ENCODE results near the gene SRSF11.
A peak's percentile ranks its signal among the peaks of the same experiment; 100 is the strongest.
"Not testable (repeated sequence)": the region's sequence is repeated elsewhere in the genome, so short reads cannot be mapped to it uniquely, and the experiment has no call there.

The SRSF11 gene, protein sequence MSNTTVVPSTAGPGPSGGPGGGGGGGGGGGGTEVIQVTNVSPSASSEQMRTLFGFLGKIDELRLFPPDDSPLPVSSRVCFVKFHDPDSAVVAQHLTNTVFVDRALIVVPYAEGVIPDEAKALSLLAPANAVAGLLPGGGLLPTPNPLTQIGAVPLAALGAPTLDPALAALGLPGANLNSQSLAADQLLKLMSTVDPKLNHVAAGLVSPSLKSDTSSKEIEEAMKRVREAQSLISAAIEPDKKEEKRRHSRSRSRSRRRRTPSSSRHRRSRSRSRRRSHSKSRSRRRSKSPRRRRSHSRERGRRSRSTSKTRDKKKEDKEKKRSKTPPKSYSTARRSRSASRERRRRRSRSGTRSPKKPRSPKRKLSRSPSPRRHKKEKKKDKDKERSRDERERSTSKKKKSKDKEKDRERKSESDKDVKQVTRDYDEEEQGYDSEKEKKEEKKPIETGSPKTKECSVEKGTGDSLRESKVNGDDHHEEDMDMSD

DNA sequence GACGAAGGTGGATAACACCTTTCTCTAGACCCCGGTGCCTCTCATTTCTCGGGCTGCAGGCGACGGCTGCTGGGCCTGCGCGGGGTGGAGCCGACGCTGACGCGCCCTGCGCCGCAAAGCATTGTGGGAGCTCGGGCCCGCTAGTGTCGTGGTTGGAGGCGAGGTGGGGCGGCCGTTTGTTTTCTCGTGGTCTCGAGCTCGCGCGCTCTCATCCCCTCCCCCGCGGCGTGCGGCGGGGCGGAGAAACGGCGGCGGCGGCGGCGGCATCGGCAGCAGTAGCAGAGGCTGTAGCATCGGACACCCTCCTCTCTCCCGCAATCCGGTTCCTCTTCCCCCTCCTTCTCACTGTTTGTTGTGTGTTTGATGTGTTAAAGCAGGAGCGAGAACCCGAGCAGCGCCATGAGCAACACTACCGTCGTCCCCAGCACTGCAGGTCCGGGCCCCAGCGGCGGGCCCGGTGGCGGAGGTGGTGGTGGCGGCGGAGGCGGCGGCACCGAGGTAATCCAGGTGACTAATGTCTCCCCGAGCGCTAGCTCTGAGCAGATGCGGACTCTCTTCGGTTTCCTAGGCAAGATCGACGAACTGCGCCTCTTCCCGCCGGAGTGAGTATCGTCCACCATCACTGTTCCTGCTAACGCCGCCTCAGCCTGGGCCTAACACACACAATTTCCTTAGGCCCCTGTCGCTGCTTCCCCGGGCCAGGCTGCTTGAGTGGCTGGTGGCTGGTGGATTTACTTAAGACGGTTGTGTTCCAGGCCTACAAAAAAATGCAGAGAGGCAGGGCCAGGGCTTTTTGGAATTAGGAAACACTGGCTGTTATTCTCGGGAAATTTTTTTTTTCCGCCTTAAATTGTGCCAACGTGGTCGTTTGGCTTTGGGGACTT is at the start of gene SRSF11:
SRSF11 (plus strand) TSS at position 143 of the 884 bp plus-strand sequence; CDS start at position 400, 257 bp downstream.
- Histone ChIP-seq H3K9me3 (ENCODE audit: control insufficient read depth in 2 of 2, low read length in 2 of 2) (no peaks in the 10 kb centered on the region), H3K27ac (ENCODE audit: low read length) (peak within 1 kb of the TSS; percentile 83), H3K4me3 (ENCODE audit: low read length in 2 of 2) (peak within 1 kb of the TSS; percentile 79 to 84), H3K27me3 (ENCODE audit: control insufficient read depth in 1 of 2, insufficient read depth in 2 of 2, low read length in 2 of 2) (no peaks in the 10 kb centered on the region), H3K9ac (ENCODE audit: low read length in 2 of 2) (peak within 1 kb of the TSS; percentile 94 to 97), H3K4me1 (ENCODE audit: control insufficient read depth, insufficient read depth, low read length) (peaks cover 9% of the 10 kb centered on the region), H3K36me3 (ENCODE audit: control insufficient read depth in 2 of 2, insufficient read depth in 2 of 2, low read length in 2 of 2) (peaks cover 3 to 5% of the 10 kb centered on the region in 2 donors)

DNA sequence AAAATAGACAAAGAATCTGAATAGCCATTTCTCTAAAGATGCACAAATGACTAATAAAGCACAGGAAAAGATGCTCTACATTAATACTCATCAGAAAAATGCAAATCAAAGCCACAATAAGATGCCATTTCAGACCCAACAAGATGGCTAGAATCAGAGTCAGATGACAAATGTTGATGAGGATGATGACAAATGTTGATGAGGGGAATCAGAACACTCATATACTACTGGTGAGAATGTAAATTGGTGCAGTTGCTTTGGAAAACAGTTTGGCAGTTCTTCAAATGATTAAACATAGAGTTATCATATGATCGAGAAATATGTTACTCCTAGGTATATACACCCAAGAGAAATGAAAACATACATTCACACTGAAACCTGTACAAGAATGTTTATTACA is 49.7 kb upstream of the SRSF11 start:
- peaks cover 0 to 12% of the 10 kb centered on the region in 2 donors for H3K36me3 ChIP-seq (ENCODE audit: control insufficient read depth in 2 of 2, insufficient read depth in 2 of 2, low read length in 2 of 2)
- no peak overlapping the region for H3K4me3 ChIP-seq (ENCODE audit: low read length in 2 of 2)

DNA sequence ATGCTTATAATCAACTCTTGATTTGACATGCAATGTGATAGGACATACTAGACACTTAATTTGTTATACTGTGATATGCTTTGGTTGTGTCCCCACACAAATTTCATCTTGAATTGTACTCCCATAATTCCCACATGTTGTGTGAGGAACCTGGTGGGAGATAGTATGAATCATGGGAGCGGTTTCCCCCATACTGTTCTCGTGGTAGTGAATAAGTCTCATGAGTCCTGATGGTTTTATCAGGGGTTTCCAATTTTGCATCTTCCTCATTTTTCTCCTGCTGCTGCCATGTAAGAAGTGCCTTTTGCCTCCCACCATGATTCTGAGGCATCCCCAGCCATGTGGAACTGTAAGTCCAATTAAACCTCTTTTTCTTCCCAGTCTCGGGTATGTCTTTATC is 36.0 kb upstream of the SRSF11 start:
- H3K9ac ChIP-seq (ENCODE audit: low read length in 2 of 2); H3K4me3 ChIP-seq (ENCODE audit: low read length in 2 of 2); H3K9me3 ChIP-seq (ENCODE audit: control insufficient read depth in 2 of 2, low read length in 2 of 2); H3K27ac ChIP-seq (ENCODE audit: low read length); H3K36me3 ChIP-seq (ENCODE audit: control insufficient read depth in 2 of 2, insufficient read depth in 2 of 2, low read length in 2 of 2); H3K27me3 ChIP-seq (ENCODE audit: control insufficient read depth in 1 of 2, insufficient read depth in 2 of 2, low read length in 2 of 2); H3K4me1 ChIP-seq (ENCODE audit: control insufficient read depth, insufficient read depth, low read length): not testable (repeated sequence)

More for the DNA sequence above, 49.7 kb upstream of the SRSF11 start:
- H3K9ac ChIP-seq (ENCODE audit: low read length in 2 of 2): no peak overlapping the region
- H3K27me3 ChIP-seq (ENCODE audit: control insufficient read depth in 1 of 2, insufficient read depth in 2 of 2, low read length in 2 of 2): no peaks in the 10 kb centered on the region
- H3K4me1 ChIP-seq (ENCODE audit: control insufficient read depth, insufficient read depth, low read length): no peaks in the 10 kb centered on the region
- no peak overlapping the region for H3K27ac ChIP-seq (ENCODE audit: low read length)
- H3K9me3 ChIP-seq (ENCODE audit: control insufficient read depth in 2 of 2, low read length in 2 of 2): no peaks in the 10 kb centered on the region

DNA sequence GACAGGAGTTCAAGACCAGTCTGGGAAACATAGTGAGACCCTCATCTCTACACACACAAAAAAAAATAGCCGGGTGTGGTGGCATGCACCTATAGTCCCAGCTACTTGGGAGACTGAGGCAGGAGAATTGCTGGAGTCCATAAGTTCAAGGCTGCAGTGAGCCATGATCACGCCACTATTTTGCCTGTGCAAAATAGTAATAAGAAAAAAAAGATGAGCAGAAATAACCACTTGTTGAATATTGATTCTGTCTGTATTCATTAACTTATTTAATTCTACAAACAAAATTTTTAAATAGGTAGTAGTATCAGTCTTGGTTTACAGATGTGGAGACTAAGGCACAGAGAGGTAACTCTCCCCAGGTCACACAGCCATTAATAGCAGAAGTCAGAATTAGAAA is 32.7 kb upstream of the SRSF11 start:
- Histone ChIP-seq H3K9me3 (ENCODE audit: control insufficient read depth in 2 of 2, low read length in 2 of 2) (no peaks in the 10 kb centered on the region), H3K27ac (ENCODE audit: low read length) (no peak overlapping the region), H3K36me3 (ENCODE audit: control insufficient read depth in 2 of 2, insufficient read depth in 2 of 2, low read length in 2 of 2) (no peaks in the 10 kb centered on the region), H3K9ac (ENCODE audit: low read length in 2 of 2) (no peak overlapping the region), H3K27me3 (ENCODE audit: control insufficient read depth in 1 of 2, insufficient read depth in 2 of 2, low read length in 2 of 2) (no peaks in the 10 kb centered on the region), H3K4me1 (ENCODE audit: control insufficient read depth, insufficient read depth, low read length) (no peaks in the 10 kb centered on the region), H3K4me3 (ENCODE audit: low read length in 2 of 2) (no peak overlapping the region)

DNA sequence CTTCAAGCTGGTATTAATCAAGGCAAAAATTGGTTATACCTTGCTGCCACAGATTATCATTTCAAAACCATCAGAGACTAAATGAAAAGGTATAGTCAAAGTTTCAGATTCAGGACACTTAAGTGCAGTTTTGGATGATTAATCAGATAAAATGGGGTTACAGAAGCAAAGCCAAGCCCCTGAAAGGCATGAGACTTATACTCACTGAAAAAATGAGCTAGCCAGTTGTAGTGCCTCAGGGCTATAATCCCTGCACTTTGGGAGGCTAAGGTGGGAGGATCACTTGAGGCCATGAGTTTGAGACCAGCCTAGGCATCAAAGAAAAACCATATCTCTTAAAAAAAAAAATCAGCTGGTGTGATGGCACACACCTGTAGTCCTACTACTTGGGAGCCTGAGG is 31.0 kb upstream of the SRSF11 start:
- Histone ChIP-seq H3K9me3 (ENCODE audit: control insufficient read depth in 2 of 2, low read length in 2 of 2) (no peaks in the 10 kb centered on the region), H3K4me3 (ENCODE audit: low read length in 2 of 2) (no peak overlapping the region), H3K27ac (ENCODE audit: low read length) (no peak overlapping the region), H3K36me3 (ENCODE audit: control insufficient read depth in 2 of 2, insufficient read depth in 2 of 2, low read length in 2 of 2) (no peaks in the 10 kb centered on the region), H3K9ac (ENCODE audit: low read length in 2 of 2) (no peak overlapping the region), H3K4me1 (ENCODE audit: control insufficient read depth, insufficient read depth, low read length) (no peaks in the 10 kb centered on the region), H3K27me3 (ENCODE audit: control insufficient read depth in 1 of 2, insufficient read depth in 2 of 2, low read length in 2 of 2) (no peaks in the 10 kb centered on the region)

DNA sequence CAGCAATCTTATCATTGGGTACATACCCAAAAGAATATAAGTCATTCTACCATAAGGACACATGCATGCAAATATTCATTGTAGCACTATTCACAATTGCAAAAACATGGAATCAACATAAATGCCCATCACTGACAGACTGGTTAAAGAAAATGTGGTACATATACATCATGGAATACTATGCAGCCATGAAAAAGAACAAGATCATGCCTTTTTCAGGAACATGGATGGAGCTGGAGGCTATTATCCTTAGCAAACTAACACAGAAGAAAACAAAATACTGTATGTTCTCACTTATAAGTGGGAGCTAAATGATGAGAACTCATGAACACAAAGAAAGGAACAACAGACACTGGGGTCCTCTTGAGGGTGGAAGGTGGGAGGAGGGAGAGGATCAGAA is 28.7 kb upstream of the SRSF11 start:
- not testable (repeated sequence) for H3K9me3 ChIP-seq (ENCODE audit: control insufficient read depth in 2 of 2, low read length in 2 of 2); H3K36me3 ChIP-seq (ENCODE audit: control insufficient read depth in 2 of 2, insufficient read depth in 2 of 2, low read length in 2 of 2); H3K9ac ChIP-seq (ENCODE audit: low read length in 2 of 2); H3K4me1 ChIP-seq (ENCODE audit: control insufficient read depth, insufficient read depth, low read length); H3K27me3 ChIP-seq (ENCODE audit: control insufficient read depth in 1 of 2, insufficient read depth in 2 of 2, low read length in 2 of 2); H3K4me3 ChIP-seq (ENCODE audit: low read length in 2 of 2); H3K27ac ChIP-seq (ENCODE audit: low read length)

DNA sequence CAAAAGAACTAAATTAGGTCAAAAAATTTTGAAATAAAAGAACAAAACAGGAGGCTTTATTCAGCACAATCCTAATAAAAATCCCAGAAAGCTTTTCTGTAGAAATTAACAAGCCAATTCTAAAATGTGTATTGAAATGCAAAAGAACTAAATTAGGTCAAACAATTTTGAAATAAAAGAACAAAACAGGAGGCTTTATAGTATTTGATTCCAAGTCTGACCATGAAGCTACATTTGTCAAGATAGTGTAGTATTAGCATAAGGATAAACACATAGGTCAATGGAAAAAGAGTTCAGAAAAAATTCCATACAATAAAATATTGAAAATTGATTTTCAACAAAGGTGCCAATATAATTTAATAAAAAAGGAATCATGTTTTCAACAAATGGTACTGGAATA is 26.6 kb upstream of the SRSF11 start:
- no peak overlapping the region for H3K9ac ChIP-seq (ENCODE audit: low read length in 2 of 2)
- H3K4me3 ChIP-seq (ENCODE audit: low read length in 2 of 2): no peak overlapping the region
- H3K4me1 ChIP-seq (ENCODE audit: control insufficient read depth, insufficient read depth, low read length): no peaks in the 10 kb centered on the region
- no peak overlapping the region for H3K27ac ChIP-seq (ENCODE audit: low read length)
- no peaks in the 10 kb centered on the region for H3K27me3 ChIP-seq (ENCODE audit: control insufficient read depth in 1 of 2, insufficient read depth in 2 of 2, low read length in 2 of 2)
- no peaks in the 10 kb centered on the region for H3K9me3 ChIP-seq (ENCODE audit: control insufficient read depth in 2 of 2, low read length in 2 of 2)
- H3K36me3 ChIP-seq (ENCODE audit: control insufficient read depth in 2 of 2, insufficient read depth in 2 of 2, low read length in 2 of 2): no peaks in the 10 kb centered on the region

DNA sequence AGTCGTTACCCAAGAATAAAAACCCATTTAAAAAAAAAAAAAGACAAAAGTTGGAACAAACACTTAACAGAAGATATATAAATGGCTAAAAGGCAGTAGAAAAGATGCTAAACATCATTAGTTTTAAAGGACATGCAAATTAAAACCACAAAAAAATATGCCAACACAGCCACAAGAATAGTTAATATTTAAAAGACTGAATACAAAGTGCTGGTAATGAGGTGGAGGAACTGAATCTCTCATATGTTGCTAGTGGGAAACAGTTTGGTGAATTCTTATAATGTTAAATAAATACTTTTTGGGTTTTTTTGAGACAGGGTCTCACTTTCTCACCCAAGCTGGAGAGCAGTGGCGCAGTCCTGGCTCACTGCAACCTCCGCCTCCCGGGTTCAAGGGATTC is 25.8 kb upstream of the SRSF11 start:
- H3K27ac ChIP-seq (ENCODE audit: low read length): no peak overlapping the region
- H3K27me3 ChIP-seq (ENCODE audit: control insufficient read depth in 1 of 2, insufficient read depth in 2 of 2, low read length in 2 of 2): no peaks in the 10 kb centered on the region
- H3K4me3 ChIP-seq (ENCODE audit: low read length in 2 of 2): no peak overlapping the region
- no peaks in the 10 kb centered on the region for H3K36me3 ChIP-seq (ENCODE audit: control insufficient read depth in 2 of 2, insufficient read depth in 2 of 2, low read length in 2 of 2)
- no peaks in the 10 kb centered on the region for H3K4me1 ChIP-seq (ENCODE audit: control insufficient read depth, insufficient read depth, low read length)
- H3K9me3 ChIP-seq (ENCODE audit: control insufficient read depth in 2 of 2, low read length in 2 of 2): no peaks in the 10 kb centered on the region
- H3K9ac ChIP-seq (ENCODE audit: low read length in 2 of 2): no peak overlapping the region

DNA sequence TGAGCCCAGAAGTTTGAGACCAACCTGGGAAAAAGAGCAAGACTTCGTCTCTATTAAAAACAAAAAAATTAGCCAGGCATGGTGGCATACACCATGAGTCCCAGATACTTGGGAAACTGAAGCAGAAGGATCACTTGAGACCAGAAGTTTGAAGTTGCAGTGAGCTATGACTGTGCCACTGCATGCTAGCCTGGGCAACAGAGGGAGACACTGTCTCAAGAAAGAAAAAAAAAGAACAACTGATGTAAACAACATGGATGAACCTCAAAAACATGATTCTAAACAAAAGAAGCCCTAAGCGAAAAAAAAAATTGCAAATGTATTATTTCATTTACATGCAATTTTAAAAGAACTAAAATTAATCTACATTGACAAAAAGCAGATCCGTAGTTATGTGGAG is 24.8 kb upstream of the SRSF11 start:
- no peak overlapping the region for H3K27ac ChIP-seq (ENCODE audit: low read length)
- no peaks in the 10 kb centered on the region for H3K9me3 ChIP-seq (ENCODE audit: control insufficient read depth in 2 of 2, low read length in 2 of 2)
- no peak overlapping the region for H3K9ac ChIP-seq (ENCODE audit: low read length in 2 of 2)

DNA sequence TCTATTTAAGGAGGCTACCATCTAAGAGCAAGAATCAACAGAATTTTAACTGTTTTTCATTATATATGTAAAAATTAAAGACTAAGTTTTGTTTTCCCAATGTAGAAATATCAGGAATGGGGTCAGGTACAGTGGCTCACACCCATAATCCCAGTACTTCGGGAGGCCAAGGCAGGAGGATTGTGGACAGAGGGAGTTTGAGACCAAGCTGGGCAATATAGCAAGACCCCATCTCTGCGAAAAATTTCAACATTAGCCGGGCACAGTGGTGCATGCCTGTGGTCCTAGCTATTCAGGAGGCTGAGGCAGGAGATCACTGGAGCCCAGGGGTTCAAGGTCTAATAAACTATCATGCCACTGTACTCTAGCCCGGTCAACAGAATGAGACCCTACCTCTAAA is 21.1 kb upstream of the SRSF11 start:
- H3K36me3 ChIP-seq (ENCODE audit: control insufficient read depth in 2 of 2, insufficient read depth in 2 of 2, low read length in 2 of 2): no peaks in the 10 kb centered on the region

More for the DNA sequence above, 24.8 kb upstream of the SRSF11 start:
- H3K36me3 ChIP-seq (ENCODE audit: control insufficient read depth in 2 of 2, insufficient read depth in 2 of 2, low read length in 2 of 2): no peaks in the 10 kb centered on the region
- no peak overlapping the region for H3K4me3 ChIP-seq (ENCODE audit: low read length in 2 of 2)
- no peaks in the 10 kb centered on the region for H3K27me3 ChIP-seq (ENCODE audit: control insufficient read depth in 1 of 2, insufficient read depth in 2 of 2, low read length in 2 of 2)
- H3K4me1 ChIP-seq (ENCODE audit: control insufficient read depth, insufficient read depth, low read length): no peaks in the 10 kb centered on the region

More for the DNA sequence above, 21.1 kb upstream of the SRSF11 start:
- H3K4me3 ChIP-seq (ENCODE audit: low read length in 2 of 2): no peak overlapping the region
- no peaks in the 10 kb centered on the region for H3K9me3 ChIP-seq (ENCODE audit: control insufficient read depth in 2 of 2, low read length in 2 of 2)
- H3K9ac ChIP-seq (ENCODE audit: low read length in 2 of 2): no peak overlapping the region
- H3K4me1 ChIP-seq (ENCODE audit: control insufficient read depth, insufficient read depth, low read length): peaks cover 4% of the 10 kb centered on the region
- no peak overlapping the region for H3K27ac ChIP-seq (ENCODE audit: low read length)
- H3K27me3 ChIP-seq (ENCODE audit: control insufficient read depth in 1 of 2, insufficient read depth in 2 of 2, low read length in 2 of 2): no peaks in the 10 kb centered on the region

All from stomach smooth muscle (tissue), 2 donors.